ENCODE data around the gene ASCL2.

Gene ASCL2, protein sequence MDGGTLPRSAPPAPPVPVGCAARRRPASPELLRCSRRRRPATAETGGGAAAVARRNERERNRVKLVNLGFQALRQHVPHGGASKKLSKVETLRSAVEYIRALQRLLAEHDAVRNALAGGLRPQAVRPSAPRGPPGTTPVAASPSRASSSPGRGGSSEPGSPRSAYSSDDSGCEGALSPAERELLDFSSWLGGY

DNA sequence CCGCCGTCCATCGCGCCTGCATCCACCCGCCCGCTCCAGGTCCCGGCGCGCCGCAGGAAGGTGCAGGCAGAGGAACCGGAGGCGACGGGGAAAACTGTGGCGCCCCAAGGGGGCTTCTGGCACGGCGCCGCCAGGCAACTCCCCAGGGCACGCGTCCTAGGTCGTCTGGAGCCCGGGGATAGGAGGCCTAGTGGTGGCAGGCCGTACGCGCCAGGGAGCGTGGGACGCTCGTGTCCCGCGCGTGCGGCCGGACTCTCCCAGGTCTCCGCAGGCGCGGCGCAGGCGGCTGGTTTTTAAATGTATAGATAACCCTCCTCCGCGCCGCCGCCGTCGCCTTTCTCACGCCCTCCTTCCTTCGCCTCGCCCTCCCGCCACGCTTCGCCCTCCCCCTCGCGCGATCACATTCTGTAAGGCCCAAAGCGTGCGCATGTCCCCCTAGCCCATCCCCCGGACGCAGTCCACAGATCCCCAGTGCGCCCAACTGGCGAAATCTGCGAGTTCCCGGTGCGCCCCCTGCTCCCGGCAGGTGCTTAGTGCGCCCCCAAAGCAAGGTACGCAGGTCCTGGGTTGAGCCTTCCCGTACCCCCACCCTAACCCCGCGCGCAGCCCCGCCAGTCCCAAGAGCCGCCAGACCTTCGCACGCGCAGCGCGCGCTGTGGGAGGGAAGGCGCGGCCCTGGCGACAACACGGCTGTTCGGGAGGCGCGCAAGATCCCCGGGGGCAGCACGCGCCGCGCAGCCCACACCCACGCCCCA lies at the start of gene ASCL2:
TSS of gene ASCL2 (minus strand) at position 267 of the 755 bp plus-strand sequence. CDS start at position 11, 256 bp downstream.
- DNase-seq (ENCODE audit: low read depth in 2 of 2, low spot score in 1 of 2), result no peak

DNA sequence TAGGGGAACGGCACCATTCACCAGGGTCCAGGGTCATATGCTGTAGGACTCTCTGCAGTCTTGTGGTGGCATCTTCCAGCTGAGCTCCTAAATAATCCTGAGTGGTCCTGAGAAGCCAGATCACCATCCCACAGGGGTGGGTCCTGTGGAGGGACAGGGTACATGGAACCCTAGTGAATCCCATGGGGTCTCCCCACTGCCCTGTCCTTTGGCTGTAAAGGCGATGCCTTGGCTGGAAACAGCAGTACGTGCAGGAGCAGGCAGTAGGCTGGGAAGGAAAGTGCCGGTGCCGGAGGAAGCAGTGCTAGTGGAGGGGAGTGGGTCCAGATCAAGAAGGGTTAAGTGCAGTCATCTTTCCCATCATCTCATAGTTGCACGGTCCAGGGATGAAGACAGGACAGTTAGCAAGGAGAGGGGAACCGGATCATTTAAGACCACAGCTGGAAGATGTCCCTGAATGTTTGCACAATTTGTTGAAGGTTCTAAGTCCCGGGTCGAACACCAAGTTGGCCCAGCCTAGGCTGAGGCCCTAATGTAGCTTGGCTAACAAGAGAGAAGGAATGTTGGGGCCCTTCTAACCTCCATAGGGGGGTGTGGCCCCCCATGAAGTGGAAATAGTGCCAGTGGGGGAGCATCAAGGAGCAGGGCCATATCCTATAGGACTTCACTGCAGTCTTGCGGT lies 49.5 kb upstream of the ASCL2 start:
- DNase-seq (ENCODE audit: low read depth in 2 of 2, low spot score in 1 of 2), result no peak

DNA sequence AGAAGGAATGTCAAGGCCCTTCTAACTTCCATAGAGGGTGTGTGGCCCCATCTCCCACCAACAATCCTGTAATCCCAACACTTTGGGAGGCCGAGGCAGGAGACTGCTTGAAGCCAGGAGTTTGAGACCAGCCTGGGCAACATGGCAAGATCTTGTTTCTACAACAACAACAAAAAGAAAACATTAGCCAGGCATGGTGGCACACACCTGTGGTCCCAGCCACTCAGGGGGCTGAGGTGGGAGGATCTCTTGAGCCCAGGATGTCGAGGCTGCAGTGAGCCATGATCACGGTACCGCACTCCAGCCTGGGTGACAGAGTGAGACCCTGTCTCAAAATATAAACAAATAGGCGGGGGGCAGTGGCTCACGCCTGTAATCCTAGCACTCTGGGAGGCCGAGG lies 48.3 kb upstream of the ASCL2 start:
- DNase-seq (ENCODE audit: low read depth in 2 of 2, low spot score in 1 of 2), result no peak

DNA sequence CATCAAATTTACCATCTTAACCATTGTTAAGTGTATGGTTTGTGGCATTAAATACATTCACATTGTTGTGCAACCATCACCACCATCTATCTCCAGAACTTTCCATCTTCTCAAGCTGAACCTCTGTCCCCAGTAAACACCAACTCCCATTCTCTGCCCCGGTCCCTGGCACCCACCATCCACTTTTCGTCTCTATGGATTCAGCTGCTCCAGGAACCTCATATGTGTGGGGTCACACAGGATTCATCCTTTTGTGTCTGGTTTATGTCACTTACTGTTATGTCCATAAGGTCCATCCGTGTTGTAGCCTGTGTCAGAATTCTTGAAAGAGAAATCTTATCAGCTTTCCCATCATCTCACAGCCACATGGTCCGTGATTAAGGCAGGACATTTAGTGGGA lies 47.7 kb upstream of the ASCL2 start:
- no peak for DNase-seq (ENCODE audit: low read depth in 2 of 2, low spot score in 1 of 2)

DNA sequence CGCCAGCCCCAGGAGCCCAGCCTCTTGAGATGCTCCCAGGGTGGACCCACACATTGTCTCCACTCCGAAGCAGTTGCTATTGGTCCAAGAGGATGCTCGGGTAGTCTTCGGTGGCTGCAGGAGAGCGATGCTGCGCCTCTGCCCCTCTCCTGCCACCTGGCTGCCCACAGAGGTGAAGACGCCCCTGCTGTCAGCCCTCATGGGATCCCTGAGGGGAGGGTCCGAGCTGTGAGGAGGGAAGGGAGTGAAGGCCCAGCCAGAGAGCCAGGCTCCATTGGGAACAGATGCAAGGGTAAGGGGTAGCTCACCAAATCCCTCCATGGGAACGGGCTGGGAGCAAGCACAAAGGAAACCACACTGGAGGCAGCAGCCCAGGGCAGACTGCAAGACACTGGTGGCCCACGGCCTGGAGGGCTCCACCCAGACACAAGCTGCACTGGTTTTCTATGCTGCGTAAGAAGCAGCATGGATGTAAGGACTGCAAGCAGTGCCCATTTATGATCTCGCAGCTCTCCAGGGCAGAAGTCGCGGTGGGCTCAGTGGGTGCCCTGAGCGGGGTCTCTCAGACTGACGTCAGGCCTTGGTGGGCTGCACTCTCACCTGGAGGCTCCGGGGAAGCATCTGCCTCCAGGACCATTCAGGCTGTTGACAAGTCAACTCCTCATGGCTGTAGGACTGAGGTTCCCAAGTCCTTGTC lies 47.1 kb upstream of the ASCL2 start:
- no peak for DNase-seq (ENCODE audit: low read depth in 2 of 2, low spot score in 1 of 2)

DNA sequence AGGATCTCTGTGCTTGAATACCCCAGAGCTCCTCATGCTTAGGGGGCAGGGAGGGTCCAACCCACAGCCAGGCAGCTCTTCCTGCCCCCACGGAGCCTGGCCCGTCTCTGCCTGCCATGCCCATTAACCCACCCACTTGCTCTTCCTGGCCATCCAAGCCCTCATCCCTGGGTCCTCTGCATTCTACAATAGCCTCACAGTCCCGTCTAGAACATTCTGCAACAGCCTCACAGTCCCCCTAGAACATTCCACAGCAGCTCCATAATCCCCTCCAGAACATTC lies 46.5 kb upstream of the ASCL2 start:
- DNase-seq (ENCODE audit: low read depth in 2 of 2, low spot score in 1 of 2), result no peak

DNA sequence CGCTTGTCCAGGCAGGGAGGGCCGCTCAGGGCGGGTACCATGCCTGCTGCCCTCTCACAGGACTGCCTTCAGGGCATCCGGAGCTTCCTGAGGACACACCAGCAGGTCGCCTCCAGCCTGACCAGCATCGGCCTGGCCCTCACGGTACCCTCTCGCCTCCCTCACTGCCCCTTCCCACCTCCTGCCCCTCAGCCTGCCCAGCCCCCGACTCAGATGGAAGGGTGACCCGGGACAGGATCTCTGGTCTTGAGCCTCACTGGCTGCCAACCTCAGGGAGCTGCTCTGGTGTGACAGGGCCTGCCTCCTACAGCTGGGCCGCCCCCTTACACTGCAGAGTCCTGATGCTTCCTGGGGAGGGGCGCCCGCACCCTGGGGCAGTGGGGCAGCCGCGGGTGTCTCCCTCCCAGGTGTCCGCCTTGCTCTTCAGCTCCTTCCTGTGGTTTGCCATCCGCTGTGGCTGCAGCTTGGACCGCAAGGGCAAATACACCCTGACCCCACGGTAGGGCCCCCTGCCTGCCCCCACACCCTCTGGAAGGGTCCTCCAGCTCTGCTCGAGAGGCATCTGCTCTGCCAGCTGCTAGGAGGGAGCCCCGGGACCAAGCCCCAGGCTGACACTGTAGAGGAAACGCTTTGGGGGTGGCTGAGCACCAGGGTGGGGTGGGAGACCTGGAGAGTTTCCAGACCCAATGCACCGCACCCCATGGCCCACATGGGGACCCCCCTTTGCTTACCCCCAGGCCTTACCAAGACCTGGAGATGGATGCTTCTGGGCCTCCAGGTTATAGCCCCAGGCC lies 46.0 kb upstream of the ASCL2 start:
- DNase-seq (ENCODE audit: low read depth in 2 of 2, low spot score in 1 of 2), result no peak

DNA sequence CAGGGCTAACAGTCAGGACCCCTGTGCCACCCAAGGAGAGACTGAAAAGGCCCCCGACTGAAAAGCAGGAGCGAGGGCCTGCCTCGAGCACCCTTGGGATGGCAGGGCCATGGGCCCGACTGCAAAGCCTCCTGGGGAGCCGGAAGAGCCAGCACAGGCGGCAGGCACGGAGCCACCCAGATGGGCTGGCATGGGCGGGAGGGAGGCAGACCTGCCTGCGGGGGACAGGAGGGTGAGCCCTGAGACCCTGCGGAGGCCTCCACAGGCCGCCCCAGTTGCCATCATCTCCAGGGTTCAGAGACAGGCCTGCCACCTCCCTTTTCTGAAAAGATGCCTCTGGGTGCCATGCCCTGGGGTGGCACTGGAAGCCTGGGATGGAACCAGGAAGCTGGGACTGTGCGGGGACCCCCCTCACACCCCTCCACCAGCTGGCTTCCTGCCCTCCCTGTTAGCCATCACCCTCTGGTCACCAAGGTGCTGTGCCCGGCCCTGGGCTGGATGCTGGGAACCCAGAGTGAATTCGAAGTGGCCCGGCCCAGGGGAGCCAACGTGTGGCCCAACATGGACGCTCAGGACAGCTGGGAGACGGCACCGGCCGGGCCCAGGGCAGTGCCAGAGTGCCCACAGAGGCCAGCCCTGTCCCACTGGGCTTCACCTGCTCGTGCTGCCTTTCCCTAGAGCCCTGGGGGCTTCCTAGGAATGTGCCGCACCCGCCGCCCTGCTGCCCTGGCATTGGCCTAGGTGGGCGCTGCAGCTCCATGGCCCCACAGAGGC lies 45.2 kb upstream of the ASCL2 start:
- DNase-seq (ENCODE audit: low read depth in 2 of 2, low spot score in 1 of 2), result no peak

DNA sequence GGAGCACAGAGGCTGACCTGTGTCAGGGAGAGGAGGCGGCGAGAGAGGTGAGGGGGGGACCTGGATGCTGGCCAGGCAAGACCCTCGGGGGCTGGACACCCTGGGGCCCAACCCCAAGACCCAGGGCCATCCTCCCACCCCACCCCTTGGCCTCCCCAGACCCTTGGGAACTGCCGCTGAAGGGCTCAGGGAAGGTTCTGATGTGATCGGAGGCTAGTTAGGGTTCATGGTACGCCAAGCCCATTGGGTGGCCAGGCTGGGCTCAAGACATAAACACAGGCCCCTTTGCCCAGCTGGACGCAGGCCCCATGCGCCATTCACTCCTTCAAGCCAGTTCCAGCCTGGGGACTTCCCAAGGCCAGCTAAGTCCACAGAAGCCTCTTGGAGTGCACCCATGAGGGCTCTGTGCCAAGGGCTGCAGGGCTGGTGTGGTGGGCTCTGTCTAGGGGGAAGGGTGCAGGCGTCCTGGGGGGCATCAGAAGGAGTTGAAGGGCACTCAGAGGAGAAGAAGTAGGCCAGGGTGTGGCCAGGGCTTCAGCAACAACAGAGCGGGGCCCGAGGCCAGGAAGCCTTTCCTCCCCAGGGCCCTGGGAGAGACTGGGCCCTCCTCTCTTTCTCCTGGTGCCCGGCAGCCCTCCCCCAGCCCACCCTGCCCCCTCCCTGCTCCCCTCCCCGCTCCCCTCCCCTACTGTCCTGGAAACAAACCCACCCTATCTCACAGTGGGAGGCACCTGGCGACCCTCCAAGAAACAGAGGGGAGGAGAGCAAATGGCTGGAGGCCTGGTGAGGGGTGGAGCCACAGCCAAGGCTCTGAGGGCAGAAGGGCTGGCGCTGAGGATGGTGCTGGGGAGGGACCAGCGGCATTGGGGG lies 44.4 kb upstream of the ASCL2 start:
- DNase-seq (ENCODE audit: low read depth in 2 of 2, low spot score in 1 of 2), result no peak

DNA sequence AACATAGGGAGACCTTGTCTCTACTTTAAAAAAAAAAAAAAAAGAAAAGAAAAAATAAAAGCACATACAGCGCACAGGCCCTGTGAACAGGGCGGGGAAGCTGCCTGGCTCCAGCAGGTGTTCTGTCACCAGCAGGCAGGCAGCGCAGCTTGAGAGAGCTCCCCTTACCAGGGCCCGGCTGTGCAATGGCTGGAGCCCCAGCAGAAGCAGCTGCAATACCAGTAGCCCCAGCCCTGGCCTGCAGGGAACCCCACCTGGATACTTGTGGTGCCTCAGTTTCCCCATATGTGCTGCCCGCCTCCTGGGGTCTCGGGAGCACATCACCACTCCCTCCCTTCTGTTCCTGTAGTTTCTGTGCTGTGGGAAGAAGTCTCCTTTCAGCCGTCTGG lies 43.7 kb upstream of the ASCL2 start:
- DNase-seq (ENCODE audit: low read depth in 2 of 2, low spot score in 1 of 2), result no peak

DNA sequence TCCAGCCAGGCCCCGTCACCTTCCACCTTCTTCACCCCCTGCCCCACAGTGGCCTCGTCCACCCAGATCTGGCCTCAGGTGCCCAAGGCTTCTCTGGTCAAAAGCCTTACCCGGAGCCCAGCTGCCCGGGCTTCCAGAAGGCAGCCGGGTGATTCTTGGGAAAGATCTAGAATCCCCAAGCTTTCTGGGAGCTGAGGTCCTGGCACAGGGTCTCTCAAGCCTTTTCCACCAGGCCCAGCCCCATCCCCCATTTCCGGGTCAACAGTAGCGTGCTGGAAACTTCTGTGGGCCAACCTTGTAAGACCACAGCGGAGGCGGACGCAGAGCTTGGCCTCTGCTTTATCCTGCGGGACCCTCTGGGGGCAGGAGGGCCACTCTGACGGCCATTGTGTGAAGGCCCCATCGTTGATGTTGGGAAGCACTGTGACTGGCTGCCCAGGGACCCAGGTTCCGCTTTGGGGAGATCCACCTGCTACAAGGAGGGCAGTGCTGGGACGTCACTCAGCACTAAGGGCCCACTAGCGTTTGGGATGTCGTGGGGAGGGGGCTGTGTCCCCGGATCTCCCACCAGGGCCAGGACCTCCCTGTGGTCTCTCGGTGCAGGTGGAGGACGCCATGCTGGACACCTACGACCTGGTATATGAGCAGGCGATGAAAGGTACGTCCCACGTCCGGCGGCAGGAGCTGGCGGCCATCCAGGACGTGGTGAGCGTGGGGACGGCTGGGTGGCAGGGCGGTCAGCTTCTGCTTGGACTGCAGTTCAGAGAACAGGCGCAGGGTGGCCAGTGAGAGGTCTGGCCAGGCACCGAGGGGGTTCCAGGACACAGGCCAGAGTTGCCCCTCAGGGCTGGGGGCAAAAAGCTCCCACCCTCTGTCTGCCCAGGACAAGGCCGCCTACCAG lies 42.9 kb upstream of the ASCL2 start:
- DNase-seq (ENCODE audit: low read depth in 2 of 2, low spot score in 1 of 2), result no peak

DNA sequence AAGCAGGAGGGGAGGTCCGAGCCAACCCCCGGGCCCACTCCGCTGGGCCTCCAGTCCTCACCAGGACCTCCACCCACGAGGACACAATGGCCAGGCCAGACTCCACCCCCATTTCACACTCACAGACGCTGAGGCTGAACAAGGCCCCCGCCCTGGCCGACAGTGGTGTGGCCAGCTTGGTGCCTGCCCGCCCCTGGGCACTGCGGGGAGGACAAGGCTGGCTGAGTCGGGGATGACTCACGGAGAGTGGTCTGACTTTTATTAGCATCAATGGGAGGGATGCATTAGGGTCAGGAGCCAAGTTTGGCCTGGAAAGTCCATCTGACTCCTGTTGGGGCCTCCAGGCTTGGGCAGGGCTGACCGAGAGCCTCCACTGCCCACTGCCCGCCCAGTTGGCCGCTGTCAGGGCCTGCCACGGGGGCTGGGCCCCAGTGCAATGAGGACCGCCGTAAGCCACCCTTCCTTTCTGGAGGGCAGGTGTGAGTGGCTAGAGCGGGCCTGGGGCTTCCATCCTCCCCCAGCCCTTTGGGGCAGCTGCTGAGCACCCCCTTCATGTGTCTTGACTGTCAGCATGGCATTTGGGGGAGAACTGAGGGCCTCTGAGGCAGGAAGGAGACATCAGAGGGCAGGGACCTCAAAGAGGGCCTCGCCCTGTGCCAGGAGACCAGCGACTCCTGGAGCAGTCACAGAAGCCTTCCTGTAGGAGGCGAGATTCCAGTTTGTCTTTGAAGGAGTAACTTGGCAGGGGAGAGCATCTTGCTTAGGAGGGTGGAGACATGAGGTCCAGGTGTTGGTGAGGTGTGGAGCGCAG lies 42.0 kb upstream of the ASCL2 start:
- DNase-seq (ENCODE audit: low read depth in 2 of 2, low spot score in 1 of 2), result no peak

DNA sequence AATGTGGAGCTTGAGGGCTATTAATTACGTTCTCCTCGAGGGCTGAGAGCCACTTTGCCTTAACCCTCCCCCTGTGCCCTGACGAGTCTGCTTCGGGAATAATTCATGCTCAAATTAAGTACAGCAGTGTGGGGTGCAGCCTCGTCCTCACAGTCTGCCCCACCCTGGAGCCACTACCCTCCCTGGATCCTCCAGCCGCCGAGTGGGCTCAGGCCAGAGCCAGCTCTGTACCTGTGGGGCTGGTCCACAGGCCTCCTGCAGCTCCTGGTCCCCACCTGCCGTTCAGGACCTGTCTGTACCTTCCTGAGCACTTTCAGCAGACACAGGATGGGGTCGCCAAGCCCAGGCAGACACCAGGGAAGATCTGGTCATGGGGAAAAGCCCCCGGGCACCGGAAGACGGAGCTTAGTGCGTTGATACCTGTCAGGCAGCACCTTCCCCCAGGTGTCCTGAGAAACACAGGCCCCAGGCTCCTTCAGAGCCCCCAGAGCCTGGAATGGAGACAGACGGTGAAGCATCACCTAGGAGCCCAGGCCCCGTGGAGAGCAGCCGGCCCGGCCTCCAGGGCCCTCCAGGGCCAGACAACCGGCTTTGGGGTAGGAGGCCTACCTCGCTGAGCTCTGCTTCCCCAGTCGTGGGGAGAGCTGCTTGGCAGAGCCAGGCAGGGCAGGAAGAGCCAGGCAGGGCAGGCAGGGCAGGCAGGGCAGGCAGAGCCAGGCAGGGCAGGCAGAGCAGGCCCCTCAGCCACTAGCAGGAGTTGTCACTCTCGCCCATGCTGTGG lies 41.2 kb upstream of the ASCL2 start:
- DNase-seq (ENCODE audit: low read depth in 2 of 2, low spot score in 1 of 2), result no peak

DNA sequence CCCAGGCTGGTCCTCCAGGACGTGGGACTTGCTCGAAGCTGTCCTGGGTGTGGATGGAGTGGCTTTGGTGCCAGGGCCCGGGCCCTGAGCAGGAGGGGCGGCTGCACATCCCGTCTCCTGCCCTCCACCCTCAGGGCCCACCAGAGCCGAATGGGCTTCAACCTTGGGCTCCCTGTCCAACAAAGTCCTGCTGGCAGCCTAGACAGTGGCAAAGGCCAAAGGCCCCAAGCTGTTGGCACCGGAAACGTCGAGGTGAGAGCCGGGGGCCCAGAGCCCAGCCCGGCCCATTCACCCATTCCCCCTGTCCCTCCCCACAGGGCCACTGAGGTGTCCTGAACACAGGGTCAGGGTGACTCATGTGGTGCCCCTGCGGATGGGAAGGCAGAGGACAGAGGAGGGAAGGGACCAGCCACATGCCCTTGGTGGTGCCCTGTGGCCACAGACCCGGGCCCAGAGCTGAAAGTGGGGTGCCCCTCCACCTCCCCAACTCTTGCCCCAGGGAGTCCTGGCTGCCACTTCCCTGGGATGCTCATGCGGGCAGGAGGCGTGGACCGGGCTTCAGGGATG lies 40.5 kb upstream of the ASCL2 start:
- no peak for DNase-seq (ENCODE audit: low read depth in 2 of 2, low spot score in 1 of 2)

DNA sequence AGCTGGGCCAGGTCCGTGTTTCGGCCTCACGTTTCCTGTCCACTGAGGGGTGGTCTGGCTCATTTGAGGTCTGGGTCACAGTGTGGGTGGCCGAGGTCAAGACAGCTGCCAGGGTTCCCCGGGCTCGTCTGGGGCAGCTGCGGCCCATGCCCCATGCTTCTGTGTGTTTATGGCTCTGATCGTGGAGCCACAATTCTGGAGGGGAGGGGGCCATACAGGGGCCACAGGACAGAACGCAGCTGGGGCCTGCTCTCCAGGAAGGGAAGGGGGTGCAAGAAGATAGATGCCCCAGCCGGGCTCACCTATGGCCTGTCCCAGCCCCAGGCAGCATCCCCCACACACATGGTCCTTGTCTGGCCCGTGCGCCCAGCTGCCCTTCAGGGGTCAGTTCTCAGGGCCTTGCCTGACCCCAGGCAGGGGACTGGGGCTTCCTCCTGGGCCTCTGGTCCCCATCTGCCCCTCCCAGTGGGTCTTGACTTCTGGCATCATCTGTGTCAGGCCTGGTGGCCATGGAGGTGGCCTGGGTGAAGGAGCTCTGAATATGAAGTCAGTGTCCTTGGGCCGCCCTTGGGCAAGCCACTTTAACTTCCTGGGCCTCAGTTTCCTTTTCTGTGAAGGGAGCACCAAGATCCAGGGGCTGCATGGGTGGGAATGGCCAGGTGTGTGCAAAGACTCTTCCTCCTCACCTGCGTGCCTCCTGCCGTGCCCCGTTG lies 39.8 kb upstream of the ASCL2 start:
- DNase-seq (ENCODE audit: low read depth in 2 of 2, low spot score in 1 of 2), result no peak

All from stimulated activated CD8-positive, alpha-beta memory T cell treated with anti-CD3 and anti-CD28 coated beads, Interleukin-4, amount 100 ng/mL, for 4 hours (primary cell).